ENCODE measurements around the gene GATD1.

The GATD1 gene

GRCh38 chr11:796565-797295 is 19.4 kb upstream of the GATD1 start:
- DNase-seq (ENCODE audit: extremely low read depth in 1 of 2, low read depth in 1 of 2): no peak

GRCh38 chr11:795634-796564 is 18.6 kb upstream of the GATD1 start:
- peak; percentile 75 to 89 for DNase-seq (ENCODE audit: extremely low read depth in 1 of 2, low read depth in 1 of 2)

DNA sequence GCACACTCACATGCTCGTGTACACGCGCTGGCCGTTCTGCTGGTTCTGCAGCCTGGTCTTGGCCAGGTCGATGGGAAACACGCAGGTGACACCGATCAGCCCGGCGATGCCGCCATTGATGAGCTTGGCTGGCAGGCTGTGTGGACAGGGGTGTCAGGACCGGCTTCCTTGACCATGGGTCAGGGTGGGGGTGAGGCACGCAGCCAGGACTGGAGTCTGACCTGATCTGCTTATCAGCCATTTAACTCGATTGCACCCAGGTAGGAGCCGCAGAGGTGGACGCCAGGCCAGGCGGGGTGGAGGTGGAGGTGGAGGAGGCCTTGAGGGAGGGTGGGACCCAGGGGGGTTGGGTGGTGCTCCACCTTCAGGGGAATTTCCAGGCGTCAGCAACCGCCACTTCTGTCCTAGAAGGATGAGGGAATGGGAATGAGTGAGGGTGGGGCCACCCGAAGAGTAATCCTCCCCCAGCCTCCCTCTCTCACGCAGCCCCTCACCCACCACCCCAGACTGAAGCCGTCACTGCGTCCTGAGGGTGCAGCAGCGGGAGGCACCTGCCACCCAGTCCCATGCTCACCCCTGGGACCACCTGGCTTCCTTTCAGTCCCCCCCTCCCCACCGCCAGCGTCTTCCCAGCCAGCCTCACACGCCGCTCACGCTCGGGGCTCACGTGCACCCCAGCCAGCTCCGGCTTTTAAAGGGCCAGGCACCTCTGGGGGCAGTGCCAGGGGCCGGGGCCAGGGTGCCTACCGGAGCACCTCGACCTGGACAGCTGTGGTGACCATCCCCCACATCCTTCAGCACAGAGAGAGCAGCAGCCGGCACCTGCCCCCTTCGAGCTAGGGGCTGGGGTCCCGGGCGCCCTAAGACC is 17.7 kb upstream of the GATD1 start:
- DNase-seq (ENCODE audit: extremely low read depth in 1 of 2, low read depth in 1 of 2): no peak

DNA sequence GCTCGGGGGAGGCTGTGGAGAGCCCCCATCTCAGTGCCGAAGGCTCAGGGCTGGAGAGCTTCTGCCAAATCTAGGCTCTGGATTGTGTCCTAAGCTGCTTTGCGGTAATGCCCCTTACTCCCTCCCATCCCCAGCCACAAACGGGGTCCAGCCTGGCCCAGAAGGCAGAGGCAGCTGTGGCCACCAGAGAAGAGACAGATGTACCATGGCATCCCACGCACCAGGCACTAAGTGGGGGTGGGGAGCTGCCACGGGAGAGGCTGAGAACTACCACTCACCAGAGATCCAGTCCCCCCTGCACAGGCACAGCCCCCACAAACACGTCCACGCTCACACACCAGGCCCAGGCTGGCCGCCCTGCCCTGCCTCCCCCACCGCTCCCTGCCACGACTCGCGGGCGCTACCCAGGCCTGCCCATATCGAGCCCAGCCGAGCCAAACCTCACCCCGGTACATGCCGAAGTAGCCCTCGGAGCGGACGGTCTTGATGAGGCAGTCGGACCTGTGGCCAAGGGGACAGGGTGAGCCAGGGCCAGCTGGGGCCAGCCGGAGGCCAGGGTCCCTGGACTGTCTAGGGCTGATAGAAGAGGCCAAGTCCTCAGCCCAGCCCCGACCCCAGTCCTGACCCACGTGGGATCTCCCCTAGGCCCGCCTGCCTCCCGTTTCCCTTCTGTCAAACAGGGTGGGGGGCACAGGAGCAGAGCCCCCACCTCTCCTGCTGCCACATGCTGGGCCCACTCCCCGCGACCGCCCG is 16.9 kb upstream of the GATD1 start:
- DNase-seq (ENCODE audit: extremely low read depth in 1 of 2, low read depth in 1 of 2): no peak

DNA sequence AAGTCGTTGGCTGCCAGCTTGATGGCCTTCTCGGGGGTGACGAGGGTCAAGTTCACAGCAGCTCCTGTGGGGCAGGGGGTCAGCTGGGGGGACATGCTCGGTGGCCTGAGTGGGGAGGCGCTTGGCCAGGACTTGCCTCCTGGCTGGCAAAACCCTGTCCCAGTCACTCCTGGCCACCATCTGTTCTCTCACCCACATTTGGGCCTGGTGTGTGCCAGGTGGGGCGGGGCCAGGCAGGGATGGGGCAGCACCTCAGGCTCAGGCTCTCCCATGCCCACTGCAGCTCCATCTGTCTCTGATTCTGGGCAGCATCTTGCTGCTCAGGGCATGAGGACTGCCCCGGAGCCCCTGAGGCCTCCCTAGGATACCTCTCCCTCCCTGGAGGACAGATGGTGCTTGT is 16.3 kb upstream of the GATD1 start:
- DNase-seq (ENCODE audit: extremely low read depth in 1 of 2, low read depth in 1 of 2): no peak

DNA sequence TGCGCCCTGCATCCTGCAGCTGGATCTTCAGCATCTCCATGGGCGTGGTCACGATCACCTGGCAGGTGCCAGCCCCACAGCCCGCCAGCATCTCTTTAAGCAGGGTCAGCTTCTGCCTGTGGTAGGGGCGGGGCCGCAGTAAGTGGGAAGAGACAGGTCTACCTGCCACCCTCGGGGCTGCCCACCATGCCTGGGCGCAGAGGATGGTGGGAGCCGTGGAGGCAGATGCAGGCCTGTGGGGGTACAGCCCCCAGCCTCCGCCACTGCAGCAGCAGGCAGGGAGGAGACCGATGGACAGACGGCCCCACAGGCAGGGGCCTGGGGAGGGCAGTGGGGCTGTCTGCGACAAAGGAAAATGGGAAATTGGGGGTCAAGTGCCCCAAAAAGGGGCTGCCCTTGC is 15.6 kb upstream of the GATD1 start:
- DNase-seq (ENCODE audit: extremely low read depth in 1 of 2, low read depth in 1 of 2): no peak

DNA sequence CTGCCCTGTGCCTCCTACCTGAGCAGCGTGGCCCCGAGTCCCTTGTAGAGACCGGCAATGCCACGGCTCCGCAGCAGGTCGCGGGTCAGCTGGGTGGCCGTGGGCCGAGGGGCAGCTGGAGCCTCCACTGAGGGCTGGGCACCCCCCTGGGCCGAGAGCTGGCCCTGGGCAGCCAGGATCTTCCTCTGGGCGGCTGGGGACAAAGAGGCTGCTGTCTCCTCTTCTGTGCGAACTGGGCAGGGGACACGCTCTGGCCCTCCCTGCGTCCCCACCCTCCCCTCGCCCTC is 15.2 kb upstream of the GATD1 start:
- DNase-seq (ENCODE audit: extremely low read depth in 1 of 2, low read depth in 1 of 2): no peak

- DNase-seq (ENCODE audit: extremely low read depth in 1 of 2, low read depth in 1 of 2): no peak
Measured at GRCh38 chr11:791658-792534, 14.6 kb upstream of the GATD1 start.

DNA sequence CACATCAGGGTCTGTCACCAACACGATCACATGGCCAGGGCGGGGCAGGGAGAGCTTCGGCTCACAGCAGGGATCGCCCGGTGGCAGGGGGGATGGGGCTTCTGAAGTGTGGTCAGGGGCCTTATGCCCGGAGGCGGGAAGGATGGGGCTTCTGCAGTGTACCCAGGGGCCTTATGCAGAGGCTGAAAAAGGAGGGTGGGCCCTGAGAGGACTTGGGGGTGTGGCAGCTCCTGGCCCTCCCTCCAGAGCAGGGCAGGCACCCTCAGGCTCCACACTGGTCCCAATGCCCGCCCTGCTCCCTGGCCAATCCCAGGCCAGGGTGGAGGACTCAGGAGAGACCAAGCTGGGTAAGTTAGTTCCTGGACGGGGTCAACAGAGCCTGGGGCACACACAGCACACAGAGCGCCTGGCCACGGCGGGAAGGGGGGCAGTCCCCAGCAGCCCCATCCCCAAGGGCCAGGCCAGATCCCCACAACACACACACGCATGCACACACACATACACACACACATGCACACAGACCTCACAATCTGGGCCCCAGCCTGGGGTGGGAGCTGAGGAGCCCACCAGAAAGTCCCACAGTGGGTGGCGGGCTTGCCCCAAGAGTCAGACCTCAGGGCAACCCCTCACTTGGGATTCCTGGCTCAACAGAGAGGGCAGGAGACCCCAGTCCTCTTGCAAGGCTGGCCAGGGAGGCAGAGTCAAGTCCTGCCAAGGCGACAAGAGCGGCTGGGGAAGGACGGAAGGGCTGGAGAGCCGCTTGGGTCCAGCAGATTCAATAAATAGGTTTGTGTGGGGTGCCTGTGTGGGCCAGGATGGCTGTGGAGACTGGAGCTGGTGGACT is 13.7 kb upstream of the GATD1 start:
- no peak for DNase-seq (ENCODE audit: extremely low read depth in 1 of 2, low read depth in 1 of 2)

- no peak for DNase-seq (ENCODE audit: extremely low read depth in 1 of 2, low read depth in 1 of 2)
Measured at GRCh38 chr11:789943-790342, 12.7 kb upstream of the GATD1 start, which contains the start of gene CEND1. TSS of gene CEND1 (minus strand) at chr11:790090. CDS start at chr11:788576, 1,514 bp downstream.

- no peak for DNase-seq (ENCODE audit: extremely low read depth in 1 of 2, low read depth in 1 of 2)
Measured at GRCh38 chr11:788953-789940, 12.0 kb upstream of the GATD1 start.

GRCh38 chr11:788009-788640 is 10.8 kb upstream of the GATD1 start:
- no peak for DNase-seq (ENCODE audit: extremely low read depth in 1 of 2, low read depth in 1 of 2)

DNA sequence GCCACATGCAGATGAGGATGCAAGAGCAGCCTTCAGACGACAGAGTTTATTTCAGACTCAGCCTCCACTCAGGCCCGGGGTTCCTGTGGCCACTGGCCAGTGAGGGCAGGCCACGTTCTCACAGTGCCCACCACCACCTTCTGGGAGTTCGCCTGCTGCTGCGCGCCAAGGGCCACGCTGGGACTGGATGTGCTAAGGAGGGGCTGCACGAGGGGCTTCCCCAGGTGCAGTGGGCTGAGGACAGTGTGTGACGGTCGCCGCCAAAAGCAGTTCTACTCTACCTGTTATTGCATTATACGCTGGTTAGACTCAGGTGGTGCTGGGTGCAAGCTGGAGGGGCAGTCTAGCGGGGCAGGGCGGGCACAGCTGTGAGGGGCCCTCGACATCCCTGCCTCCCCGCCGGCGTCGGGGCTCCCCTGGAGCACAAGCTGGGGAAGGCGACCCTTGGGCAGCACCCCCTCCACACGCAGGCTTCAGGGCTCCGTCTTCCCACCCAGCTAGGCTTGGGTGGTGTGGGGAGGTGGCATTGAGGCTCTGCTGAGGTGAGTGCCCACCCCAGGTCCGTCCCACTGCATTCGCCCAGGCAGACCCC is 9.9 kb upstream of the GATD1 start:
- DNase-seq (ENCODE audit: extremely low read depth in 1 of 2, low read depth in 1 of 2): no peak

DNA sequence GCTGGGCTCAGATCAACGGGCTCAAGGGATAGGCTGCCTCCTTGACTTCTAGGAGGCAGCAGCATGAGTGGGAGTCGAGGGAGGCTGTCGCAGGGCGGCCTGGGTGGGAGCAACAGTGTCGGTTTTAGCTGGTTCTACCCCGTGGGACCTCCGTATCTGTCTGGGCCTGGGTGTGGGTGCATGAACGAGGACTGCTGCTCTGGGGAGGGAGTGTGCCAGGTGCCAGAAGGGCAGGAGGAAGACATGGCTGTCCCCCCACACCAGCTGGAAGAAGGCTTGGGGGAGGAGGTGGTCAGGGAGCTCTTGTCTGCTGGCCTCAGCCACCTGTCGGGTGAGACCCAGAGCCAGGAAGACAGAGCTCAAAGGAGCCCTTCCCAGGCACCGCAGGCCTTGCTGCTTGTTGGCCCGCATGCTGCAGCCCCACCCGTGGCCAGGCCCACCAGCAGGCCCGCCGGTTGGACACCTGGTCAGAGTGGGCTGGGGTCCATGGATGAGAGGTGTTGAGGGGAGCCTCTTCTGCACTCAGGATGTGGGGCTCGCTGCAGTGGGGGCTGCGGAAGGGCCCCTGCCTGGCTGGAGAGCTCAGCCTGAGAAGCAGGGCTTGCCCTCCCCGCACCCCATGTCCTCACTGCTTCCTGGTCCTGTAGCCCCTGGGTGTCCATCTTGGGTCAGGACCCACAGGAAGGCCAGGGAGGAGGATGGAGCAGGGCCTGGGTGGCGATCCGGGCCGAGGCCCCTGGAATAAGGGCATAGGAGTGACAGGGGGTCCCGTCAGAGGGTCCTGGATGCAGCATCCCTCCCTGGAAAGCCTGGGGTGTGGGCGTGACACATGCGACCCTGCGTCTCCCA is 9.2 kb upstream of the GATD1 start:
- DNase-seq (ENCODE audit: extremely low read depth in 1 of 2, low read depth in 1 of 2): no peak

DNA sequence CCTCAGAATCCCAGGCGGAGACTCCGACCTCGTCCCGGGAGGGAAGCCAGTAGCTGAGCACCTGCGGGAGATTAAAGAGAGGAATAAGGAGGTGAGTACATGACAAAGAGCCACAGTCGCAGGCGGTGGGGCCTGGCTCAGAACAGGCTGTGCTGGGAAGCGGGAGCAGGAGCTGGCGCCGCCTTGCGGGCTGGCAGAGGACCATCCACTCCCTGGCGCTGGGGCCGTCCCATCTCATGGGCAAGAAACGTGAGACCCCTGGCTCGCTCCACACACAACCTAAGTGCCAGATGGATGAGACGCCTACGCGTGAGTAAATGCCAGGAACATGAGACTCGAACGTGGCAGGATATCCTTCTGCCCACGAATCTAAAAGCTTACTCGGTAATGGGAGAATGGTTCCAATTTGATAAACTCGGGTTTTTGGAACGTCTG is 6.3 kb upstream of the GATD1 start:
- no peak for DNase-seq (ENCODE audit: extremely low read depth in 1 of 2, low read depth in 1 of 2)
